ENCODE results near the gene SLC27A5.

DNA sequence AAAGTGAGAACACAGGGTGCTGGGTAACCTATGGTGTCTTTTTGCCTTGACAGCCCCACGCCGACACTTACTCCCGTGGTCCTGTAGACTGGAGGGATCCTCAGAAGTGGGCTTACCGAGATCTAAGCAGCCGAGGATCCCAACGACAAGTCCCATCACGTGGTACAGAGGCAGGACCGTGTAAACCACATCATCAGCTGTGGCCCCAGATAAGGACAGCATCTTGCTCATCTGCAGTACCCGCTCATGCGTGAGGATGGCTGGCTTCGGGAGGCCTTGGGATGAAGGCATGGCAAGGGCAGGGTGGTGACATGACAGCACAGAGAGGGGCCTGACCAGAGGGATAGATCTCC lies 2.1 kb downstream of the SLC27A5 start:
- TF ChIP-seq, protein P1, sequence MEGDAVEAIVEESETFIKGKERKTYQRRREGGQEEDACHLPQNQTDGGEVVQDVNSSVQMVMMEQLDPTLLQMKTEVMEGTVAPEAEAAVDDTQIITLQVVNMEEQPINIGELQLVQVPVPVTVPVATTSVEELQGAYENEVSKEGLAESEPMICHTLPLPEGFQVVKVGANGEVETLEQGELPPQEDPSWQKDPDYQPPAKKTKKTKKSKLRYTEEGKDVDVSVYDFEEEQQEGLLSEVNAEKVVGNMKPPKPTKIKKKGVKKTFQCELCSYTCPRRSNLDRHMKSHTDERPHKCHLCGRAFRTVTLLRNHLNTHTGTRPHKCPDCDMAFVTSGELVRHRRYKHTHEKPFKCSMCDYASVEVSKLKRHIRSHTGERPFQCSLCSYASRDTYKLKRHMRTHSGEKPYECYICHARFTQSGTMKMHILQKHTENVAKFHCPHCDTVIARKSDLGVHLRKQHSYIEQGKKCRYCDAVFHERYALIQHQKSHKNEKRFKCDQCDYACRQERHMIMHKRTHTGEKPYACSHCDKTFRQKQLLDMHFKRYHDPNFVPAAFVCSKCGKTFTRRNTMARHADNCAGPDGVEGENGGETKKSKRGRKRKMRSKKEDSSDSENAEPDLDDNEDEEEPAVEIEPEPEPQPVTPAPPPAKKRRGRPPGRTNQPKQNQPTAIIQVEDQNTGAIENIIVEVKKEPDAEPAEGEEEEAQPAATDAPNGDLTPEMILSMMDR (conservative IDR thresholded peaks at IDR 0.05 in 1 of 2, IDR thresholded peaks at IDR 0.05 in 1 of 2; ENCODE audit: extremely low read depth in 1 of 2, insufficient read depth in 1 of 2, low read depth in 1 of 2, low read length in 2 of 2) = no peak
- no peak for TF ChIP-seq EZH2 (IDR thresholded peaks at IDR 0.05; ENCODE audit: borderline replicate concordance, low read length)

Data from mammary epithelial cell (primary cell).